Right cardiac atrium (tissue), 5 donors: ENCODE results near the gene GRM5. TPM values are rescaled to one million over a fixed set of nuclear protein-coding genes. Genes with fewer than 3 reads are reported as not detected.

Source experiments
- ATAC-seq, 2 donors: fragments of 200-7000 bp; cut with Tn5 transposase; one replicate each; pipeline versions ENCODE4 v1.8.0 to v1.9.1; 2020; ENCODE audit warnings: moderate library complexity in 2 of 2, mild to moderate bottlenecking in 1 of 2
- DNase-seq, 3 donors: peaks; one replicate each; pipeline ENCODE4 v3.0.0-alpha.2; 2020
- H3K27ac ChIP-seq: one replicate; pipeline ENCODE4 v1.5.1; 2013; ENCODE audit warnings: mild to moderate bottlenecking, low read length, control low read depth, moderate library complexity
- H3K27me3 ChIP-seq: one replicate; pipeline ENCODE4 v1.6.1; 2013; ENCODE audit not compliant: control insufficient read depth, insufficient read depth
- H3K4me1 ChIP-seq: one replicate; pipeline ENCODE4 v1.6.1; 2013; ENCODE audit warnings: low read length; ENCODE audit not compliant: control insufficient read depth, insufficient read depth
- H3K4me3 ChIP-seq: one replicate; pipeline ENCODE4 v1.5.1; 2013; ENCODE audit warnings: low read length, control low read depth
- H3K9me3 ChIP-seq: one replicate; pipeline ENCODE4 v1.6.1; 2013; ENCODE audit warnings: low read length; ENCODE audit not compliant: control insufficient read depth
- WGBS: extraction: QIAGEN DNeasy Blood & Tissue Kit; methylation state at CpG from one replicate; pipeline ENCODE4 v1.1.7; 2013; 5-methylcytosine and 5-hydroxymethylcytosine counted together
- intact Hi-C, 4 donors: fragments of 100-400 bp; cut with DNase I; formaldehyde crosslinking; loops; one replicate each; pipeline versions ENCODE4 v1.11.0 to v1.14.0; 2022 to 2023
- polyA plus RNA-seq: library from polyadenylated mRNA; stranded (reverse); fragments of 200-250 nt; gene quantifications from one replicate; pipeline ENCODE4 v1.2.3, GENCODE V29; 2013
- total RNA-seq, 4 donors: library from RNA; stranded (reverse); fragmentation: NEBNext Ultra II Directional; extraction: Animal tissue kit (Norgen Biotek cat#: 25700); gene quantifications; one replicate each; pipeline ENCODE4 v1.2.1, GENCODE V29; 2021
- donor health status: healthy with polysubstance abuse.
- donor health status: DM: no; HTN: yes; CAD: no.
- donor health status: DM: no; HTN: no; CAD: no.
- donor health status: DM: no; HTN: yes; CAD: no; lungs with severe emphysema.
- donor health status: DM: yes; HTN: yes; CAD: no.

Gene GRM5
- total and polyA plus RNA-seq, 5 donors, result 0.02 to 0.45 TPM; not detected in 3

DNA sequence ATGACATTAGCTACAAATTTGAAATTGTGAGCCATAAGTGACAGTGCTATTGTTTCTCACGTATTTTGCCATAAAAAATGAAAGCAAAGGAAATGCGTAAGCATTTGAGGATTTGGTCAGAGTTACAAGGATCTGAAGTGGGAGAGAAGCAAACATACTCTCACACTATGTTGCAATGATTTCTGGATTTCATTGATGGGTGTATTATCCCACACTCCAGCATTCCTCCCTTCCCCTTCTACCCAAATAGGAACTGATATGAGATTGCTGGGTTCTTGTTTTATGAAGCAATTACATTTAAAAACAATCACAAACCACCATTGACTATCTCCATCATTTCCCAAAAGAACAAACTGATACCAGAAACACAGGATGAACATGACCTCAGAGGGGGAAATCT, 414.2 kb downstream of the GRM5 start:
- H3K9me3 ChIP-seq, result no peaks in the 10 kb centered on the region
- ATAC-seq, result no peak
- DNase-seq, result no peak
- WGBS, result 71% methylated on average over 2 of the region's 2 CpGs
- intact Hi-C loops, result no loop called here
- no peaks in the 10 kb centered on the region for H3K27me3 ChIP-seq
- no peak overlapping the region for H3K4me3 ChIP-seq
- H3K4me1 ChIP-seq, result no peaks in the 10 kb centered on the region
- no peak overlapping the region for H3K27ac ChIP-seq

DNA sequence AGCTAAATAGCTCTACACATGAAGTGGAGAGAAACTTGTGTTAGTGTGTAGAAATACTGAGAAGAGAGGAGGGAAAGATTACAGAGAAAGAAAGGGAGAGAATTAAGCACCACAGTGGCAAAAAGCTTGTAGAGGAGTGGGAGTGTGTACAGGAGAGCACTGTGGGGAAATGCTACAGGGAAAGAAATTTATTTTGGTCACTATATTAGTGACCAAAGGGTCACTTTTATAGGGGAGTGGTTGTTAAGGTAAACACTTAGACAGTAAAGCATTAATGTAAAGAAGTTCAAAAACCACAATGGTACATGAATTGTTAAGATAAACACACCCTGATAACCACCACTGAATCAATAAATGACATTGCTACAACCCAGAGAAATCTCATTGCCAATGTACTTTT, 421.1 kb downstream of the GRM5 start:
- no peak for DNase-seq
- no peaks in the 10 kb centered on the region for H3K9me3 ChIP-seq
- no peak for ATAC-seq
- no peak overlapping the region for H3K27ac ChIP-seq
- H3K4me3 ChIP-seq, result no peak overlapping the region
- intact Hi-C loops, result no loop called here
- H3K27me3 ChIP-seq, result no peaks in the 10 kb centered on the region
- no peaks in the 10 kb centered on the region for H3K4me1 ChIP-seq

DNA sequence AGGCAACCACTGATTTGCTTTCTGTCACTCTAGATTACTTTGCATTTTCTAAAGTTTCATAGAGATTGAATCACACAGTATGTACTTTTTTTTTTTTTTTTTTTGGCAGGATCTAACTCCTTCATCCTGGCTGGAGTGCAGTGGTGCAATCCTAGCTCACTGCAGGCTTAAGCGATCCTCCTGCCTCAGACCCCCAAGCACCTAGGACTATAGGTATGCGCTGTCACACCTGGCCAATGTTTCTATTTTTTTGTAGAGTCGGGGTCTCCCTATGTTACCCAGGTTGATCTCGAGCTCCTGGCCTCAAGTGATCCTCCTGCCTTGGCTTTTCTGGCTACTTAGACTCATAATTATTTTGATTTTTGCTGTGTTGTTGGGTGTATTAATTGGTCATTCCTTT, 433.6 kb downstream of the GRM5 start:
- 80% methylated on average over 4 of the region's 4 CpGs for WGBS
- H3K4me3 ChIP-seq, result no peak overlapping the region
- ATAC-seq (no peak), DNase-seq (no peak)
- H3K27me3 ChIP-seq, result no peaks in the 10 kb centered on the region
- intact Hi-C loops, result no loop called here
- no peaks in the 10 kb centered on the region for H3K9me3 ChIP-seq
- H3K4me1 ChIP-seq, result no peaks in the 10 kb centered on the region
- H3K27ac ChIP-seq, result no peak overlapping the region

DNA sequence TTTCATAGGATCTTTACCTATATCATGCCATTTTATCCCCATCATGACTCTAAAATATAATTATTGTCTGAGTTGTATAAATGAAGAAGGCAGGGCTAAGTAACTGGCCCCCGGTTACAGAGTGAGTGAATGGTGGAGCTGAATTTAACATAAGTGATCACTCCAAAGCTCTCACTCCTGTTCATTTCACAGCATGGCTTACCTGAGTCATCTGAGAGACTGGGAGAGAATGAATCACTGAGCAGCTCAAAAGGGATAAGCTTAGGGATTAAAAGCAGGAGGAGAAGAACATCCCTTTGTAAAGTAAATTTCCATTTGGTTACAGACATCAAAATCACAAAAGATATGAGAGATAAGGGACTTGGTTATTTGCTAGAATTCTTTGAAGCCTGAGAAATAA, 434.3 kb downstream of the GRM5 start:
- 41% methylated on average over 1 of the region's 1 CpG for WGBS
- intact Hi-C loops, result no loop called here
- no peak for ATAC-seq
- H3K9me3 ChIP-seq, result no peaks in the 10 kb centered on the region
- no peaks in the 10 kb centered on the region for H3K4me1 ChIP-seq
- H3K4me3 ChIP-seq, result no peak overlapping the region
- H3K27ac ChIP-seq, result no peak overlapping the region
- DNase-seq, result no peak
- H3K27me3 ChIP-seq, result no peaks in the 10 kb centered on the region

DNA sequence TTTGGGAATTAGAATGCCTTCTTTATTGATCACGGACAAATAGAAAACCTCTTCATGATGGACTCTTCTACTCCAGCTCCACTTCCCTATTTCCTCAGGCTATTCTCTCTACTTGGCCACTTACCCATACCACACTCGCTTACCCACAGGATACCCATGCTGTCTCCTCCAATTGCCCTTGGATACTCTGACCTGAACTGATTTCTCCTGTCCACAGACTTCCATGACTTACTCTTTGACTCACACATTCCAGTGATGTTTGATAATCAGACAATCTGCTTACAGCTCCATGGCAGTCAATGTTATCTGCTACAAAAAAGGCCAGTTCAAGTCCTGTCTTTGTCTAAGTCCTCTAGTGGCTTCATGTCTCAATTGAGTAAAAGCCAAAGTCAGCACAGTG, 436.3 kb downstream of the GRM5 start:
- no peaks in the 10 kb centered on the region for H3K9me3 ChIP-seq
- H3K4me1 ChIP-seq, result no peaks in the 10 kb centered on the region
- WGBS, result 91% methylated on average over 2 of the region's 2 CpGs
- DNase-seq (no peak), ATAC-seq (no peak)
- H3K4me3 ChIP-seq, result no peak overlapping the region
- H3K27me3 ChIP-seq, result no peaks in the 10 kb centered on the region
- no peak overlapping the region for H3K27ac ChIP-seq
- intact Hi-C loops, result no loop called here

DNA sequence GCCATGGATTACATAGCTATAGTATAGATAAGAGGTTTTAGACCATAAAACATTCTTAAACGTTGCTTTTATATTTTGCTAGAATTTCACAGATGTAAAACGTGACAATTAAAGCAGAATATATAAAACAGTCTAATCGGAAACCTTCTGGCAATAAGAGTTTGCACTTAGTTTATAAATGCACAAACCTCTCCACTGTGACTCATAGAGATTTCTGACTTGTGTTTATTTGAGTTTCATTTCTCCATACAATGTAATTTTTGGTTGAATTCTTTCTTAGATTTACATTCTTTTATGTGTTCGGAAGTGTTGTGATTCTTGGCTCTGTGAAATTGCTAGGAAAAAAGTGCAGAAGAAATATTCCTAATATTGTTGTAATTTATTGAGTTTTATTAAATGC, 439.6 kb downstream of the GRM5 start:
- H3K4me3 ChIP-seq, result no peak overlapping the region
- no peaks in the 10 kb centered on the region for H3K27me3 ChIP-seq
- H3K4me1 ChIP-seq, result no peaks in the 10 kb centered on the region
- no peak for DNase-seq
- no peak for ATAC-seq
- H3K27ac ChIP-seq, result no peak overlapping the region
- WGBS, result 46% methylated on average over 4 of the region's 4 CpGs
- intact Hi-C loops, result no loop called here
- no peaks in the 10 kb centered on the region for H3K9me3 ChIP-seq

DNA sequence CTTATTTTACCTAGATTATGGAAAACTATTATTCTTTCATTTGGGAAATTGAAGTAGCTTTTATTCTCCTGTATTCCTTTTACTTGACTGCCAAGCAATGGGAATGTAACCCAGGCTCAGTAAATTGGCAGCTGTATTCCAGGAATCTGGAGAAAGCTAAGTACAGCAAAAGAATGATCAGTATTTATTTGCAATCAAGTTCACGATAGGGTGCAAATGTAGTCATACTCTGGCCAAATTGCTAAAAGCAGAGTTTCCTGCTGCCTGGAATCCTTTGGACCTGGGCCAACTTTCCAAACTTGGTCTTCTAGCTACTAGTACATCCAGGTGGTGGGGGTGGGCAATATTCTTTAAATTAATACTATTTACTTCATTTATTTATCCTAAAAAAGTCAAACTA, 442.3 kb downstream of the GRM5 start:
- Histone ChIP-seq H3K4me1 (no peaks in the 10 kb centered on the region), H3K27ac (no peak overlapping the region), H3K27me3 (no peaks in the 10 kb centered on the region), H3K4me3 (no peak overlapping the region), H3K9me3 (no peaks in the 10 kb centered on the region)
- ATAC-seq (no peak), DNase-seq (no peak)
- intact Hi-C loops, result no loop called here
- 0% methylated on average over 1 of the region's 1 CpG for WGBS

DNA sequence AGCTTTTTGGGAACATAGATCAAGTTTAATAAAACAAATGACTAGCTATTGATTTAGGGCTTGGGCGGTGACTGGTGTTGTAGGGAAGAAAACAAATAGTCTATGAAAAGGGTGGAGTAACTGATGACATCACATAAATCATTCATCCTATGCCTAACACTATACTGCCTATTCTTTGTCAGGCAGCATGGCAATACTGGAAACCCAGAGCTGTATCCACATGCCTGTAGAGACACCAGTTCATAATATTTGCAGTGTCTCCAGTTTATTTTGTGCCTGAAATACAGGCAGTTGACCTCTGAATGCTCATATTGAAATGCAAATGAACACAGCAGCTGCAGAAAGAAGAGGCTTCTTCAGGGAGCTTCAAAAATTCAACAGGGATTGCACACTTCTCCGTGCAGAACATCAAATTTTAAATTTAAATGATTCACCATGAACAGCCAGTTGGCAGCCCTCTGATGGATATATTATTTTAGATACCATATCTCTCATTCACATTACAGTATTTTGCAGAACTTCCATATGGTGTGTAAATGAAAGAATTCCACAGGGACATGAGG, 445.1 kb downstream of the GRM5 start:
- 28% methylated on average over 2 of the region's 2 CpGs for WGBS
- ATAC-seq, result no peak
- Histone ChIP-seq H3K27ac (no peak overlapping the region), H3K4me3 (no peak overlapping the region), H3K9me3 (no peaks in the 10 kb centered on the region), H3K27me3 (no peaks in the 10 kb centered on the region), H3K4me1 (no peaks in the 10 kb centered on the region)
- no peak for DNase-seq
- intact Hi-C loops, result no loop called here

DNA sequence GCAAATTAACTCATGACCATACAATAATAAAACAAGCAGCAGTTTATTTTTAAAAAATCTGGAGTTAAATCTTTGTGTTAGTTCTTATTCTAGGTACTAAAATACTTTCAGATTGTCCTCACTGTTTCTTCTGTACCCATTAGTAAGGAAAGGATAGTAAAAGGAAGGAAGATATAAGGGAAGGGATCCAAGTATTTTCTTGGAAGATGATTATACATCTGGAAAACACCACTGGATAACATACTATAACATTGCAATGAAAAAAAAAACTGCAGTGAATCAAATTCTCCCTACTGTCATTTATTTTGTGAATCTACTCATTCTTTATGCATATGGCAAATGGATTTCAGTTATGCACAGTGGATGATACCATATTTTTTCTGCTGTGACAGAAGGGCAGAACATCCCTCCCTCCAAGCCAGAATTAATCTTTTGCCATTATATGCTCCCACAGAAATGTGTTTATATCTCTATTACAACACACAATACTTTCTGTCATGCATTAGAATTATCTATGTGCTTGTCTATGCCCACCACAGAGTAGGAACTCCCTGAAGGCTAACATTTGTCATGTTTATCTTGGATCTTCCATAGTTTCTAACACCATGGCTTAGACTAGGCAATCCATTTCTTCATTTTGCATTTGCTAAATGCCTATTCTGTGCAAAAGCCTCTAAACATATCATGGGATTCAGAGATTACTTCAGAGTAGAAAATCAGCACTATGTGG, 446.0 kb downstream of the GRM5 start:
- DNase-seq, result no peak
- Histone ChIP-seq H3K4me1 (no peaks in the 10 kb centered on the region), H3K27me3 (no peaks in the 10 kb centered on the region), H3K9me3 (no peaks in the 10 kb centered on the region), H3K4me3 (no peak overlapping the region), H3K27ac (no peak overlapping the region)
- intact Hi-C loops, result no loop called here
- ATAC-seq, result no peak

DNA sequence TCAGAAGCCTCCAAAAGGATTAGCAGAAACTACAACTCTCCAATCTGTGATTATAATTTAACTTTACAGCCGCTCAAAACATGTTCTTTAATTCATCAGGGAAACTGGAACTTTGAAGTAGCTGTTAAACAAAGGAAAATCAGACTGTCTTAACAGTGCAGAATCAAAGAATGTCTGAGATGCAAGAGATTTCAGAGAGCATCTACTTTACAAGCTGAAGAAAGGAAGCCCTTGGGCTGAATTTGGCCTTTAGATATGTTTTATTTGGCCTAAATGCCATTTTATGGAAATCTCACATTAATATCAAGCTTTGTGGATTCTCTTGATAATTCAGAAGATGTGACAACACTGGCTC, 446.7 kb downstream of the GRM5 start:
- ATAC-seq (no peak), DNase-seq (no peak)
- Histone ChIP-seq H3K4me1 (no peaks in the 10 kb centered on the region), H3K27me3 (no peaks in the 10 kb centered on the region), H3K4me3 (no peak overlapping the region), H3K9me3 (no peaks in the 10 kb centered on the region), H3K27ac (no peak overlapping the region)
- WGBS, result 54% methylated on average over 1 of the region's 1 CpG
- intact Hi-C loops, result no loop called here

DNA sequence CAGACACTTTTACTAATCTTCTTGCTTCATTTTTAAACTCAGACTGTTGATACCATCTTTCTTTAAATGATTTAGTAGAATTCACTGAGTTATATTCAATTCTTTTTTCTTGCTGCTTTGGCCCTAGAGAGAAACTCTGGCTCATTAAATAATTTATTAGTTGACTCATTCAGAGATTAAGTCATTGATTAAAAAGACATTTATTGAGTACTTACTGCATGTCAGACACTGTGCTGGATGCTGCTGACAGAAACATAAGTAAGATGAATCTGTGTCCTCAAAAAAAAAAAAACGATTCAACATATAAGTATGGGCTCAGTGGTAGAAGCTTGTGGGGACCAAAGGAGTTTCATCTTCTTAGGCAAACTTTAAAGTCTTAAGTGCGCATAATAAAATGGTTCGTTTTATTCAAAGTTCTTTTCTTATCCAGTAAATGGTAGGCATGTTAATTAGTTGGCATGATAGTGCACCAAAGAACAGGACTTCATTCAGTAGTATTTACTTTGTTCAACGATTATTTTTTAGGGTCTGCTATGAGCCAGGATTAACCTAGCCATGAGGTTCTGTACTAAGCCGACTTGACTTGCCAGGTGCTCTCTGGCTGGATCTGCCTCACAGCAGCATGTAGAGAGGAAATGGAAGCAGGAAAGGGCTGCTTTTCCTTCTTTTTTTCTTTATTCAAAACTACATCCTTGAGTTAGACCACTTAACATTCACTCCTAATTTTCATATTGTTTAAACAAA, 447.3 kb downstream of the GRM5 start:
- ATAC-seq (no peak), DNase-seq (no peak)
- H3K4me1 ChIP-seq, result no peaks in the 10 kb centered on the region
- 52% methylated on average over 5 of the region's 5 CpGs for WGBS
- no peak overlapping the region for H3K4me3 ChIP-seq
- intact Hi-C loops, result no loop called here
- no peak overlapping the region for H3K27ac ChIP-seq
- H3K9me3 ChIP-seq, result no peaks in the 10 kb centered on the region
- H3K27me3 ChIP-seq, result no peaks in the 10 kb centered on the region
